HCT116 (cell line): ENCODE data around the gene GPX4. TPM values are rescaled to one million over a fixed set of nuclear protein-coding genes. Genes with fewer than 3 reads are reported as not detected.
A peak's percentile ranks its signal among the peaks of the same experiment; 100 is the strongest.

Source experiments
- ATAC-seq: fragments of 200-7000 bp; cut with Tn5 transposase; 2 replicates; pipeline ENCODE4 v1.9.1; 2020; ENCODE audit warnings: mild to moderate bottlenecking, moderate library complexity
- BruUV-seq: library from RNA; stranded (reverse); fragments of 400-500 nt; replicated peaks from 2 replicates; lab custom pipeline; 2021; lab: Mats Ljungman, UMichigan
- CTCF ChIA-PET: fragments of 300-600 bp; sonication (Branson Sonifier 250); formaldehyde crosslinking; loops from one replicate; lab custom pipeline; 2021; ENCODE audit warnings: antibody characterized with exemption; lab: Charles Lee
- POLR2A ChIA-PET: fragments of 300-600, 350-600 bp; sonication (Branson Sonifier 250); formaldehyde crosslinking; loops from one replicate; lab custom pipeline; 2021; ENCODE audit warnings: antibody characterized with exemption; lab: Charles Lee
- RAD21 ChIA-PET, 2 experiments: fragments of 300-600 bp; sonication (Branson Sonifier 250); formaldehyde crosslinking; loops; one replicate each; lab custom pipeline; 2023; ENCODE audit warnings: low total read pairs in 2 of 2; ENCODE audit not compliant: uncharacterized antibody in 2 of 2, unreplicated experiment in 2 of 2, low non-redundant PET in 1 of 2; lab: Charles Lee
- DNase-seq: peaks from one replicate; pipeline ENCODE4 v3.0.0-alpha.2; 2010; ENCODE audit warnings: low read depth, low spot score
- H2AFZ ChIP-seq: fragments of 200-600 bp; shearing (Covaris generic), sonication (generic); 2 replicates; pipeline ENCODE4 v1.6.1; 2017; ENCODE audit warnings: low read depth, mixed run types, mixed read lengths, antibody characterized with exemption, low read length; ENCODE audit not compliant: poor library complexity, severe bottlenecking
- H3K27ac ChIP-seq: 2 replicates; pipeline ENCODE4 v1.5.1; 2012; ENCODE audit warnings: low read depth, low read length
- H3K27me3 ChIP-seq: fragments of 200-600 bp; sonication (generic); 2 replicates; pipeline ENCODE4 v1.6.1; 2016; ENCODE audit warnings: mixed run types, low read length, mixed read lengths; ENCODE audit not compliant: insufficient read depth
- H3K36me3 ChIP-seq, 2 experiments: fragments of 200-500 bp in 1 of 2; fragments of 200-600 bp in 1 of 2; sonication (Bioruptor generic) in 1 of 2; sonication (generic) in 1 of 2; 2 replicates each; pipeline versions ENCODE4 v1.5.1 to v1.6.1; 2014 to 2016; ENCODE audit warnings: low read length in 2 of 2, inconsistent platforms in 1 of 2, mixed read lengths in 1 of 2, mixed run types in 1 of 2; ENCODE audit not compliant: insufficient read depth in 2 of 2, control insufficient read depth in 1 of 2
- H3K4me1 ChIP-seq, 2 experiments: fragments of 200-600 bp in 1 of 2; sonication (generic) in 1 of 2; 2 replicates each; pipeline versions ENCODE4 v1.5.1 to v1.6.1; 2012 to 2017; ENCODE audit warnings: low read length in 2 of 2, inconsistent platforms in 1 of 2, mild to moderate bottlenecking in 1 of 2, mixed read lengths in 1 of 2, mixed run types in 1 of 2, moderate library complexity in 1 of 2; ENCODE audit not compliant: insufficient read depth in 2 of 2, control insufficient read depth in 1 of 2
- H3K4me2 ChIP-seq: fragments of 200-600 bp; sonication (generic); 2 replicates; pipeline ENCODE4 v1.6.1; 2017; ENCODE audit warnings: mixed run types, low read length, mixed read lengths
- H3K4me3 ChIP-seq, 2 experiments: fragments of 200-600 bp in 1 of 2; sonication (generic) in 1 of 2; replicated peaks in 1 of 2; 2 replicates each; pipeline ENCODE4 v1.5.1; 2011 to 2016; ENCODE audit warnings: low read length in 2 of 2, control low read depth in 1 of 2, low read depth in 1 of 2, mild to moderate bottlenecking in 1 of 2, mixed read lengths in 1 of 2, mixed run types in 1 of 2
- H3K79me2 ChIP-seq: fragments of 200-600 bp; sonication (generic); 2 replicates; pipeline ENCODE4 v1.6.1; 2017; ENCODE audit warnings: mild to moderate bottlenecking, mixed run types, low read length, moderate library complexity, mixed read lengths; ENCODE audit not compliant: insufficient read depth
- H3K9ac ChIP-seq: fragments of 200-600 bp; sonication (generic); 2 replicates; pipeline ENCODE4 v1.6.1; 2016; ENCODE audit warnings: low read length, mixed read lengths
- H3K9me2 ChIP-seq: fragments of 200-600 bp; sonication (generic), shearing (Covaris generic); 2 replicates; pipeline ENCODE4 v1.6.1; 2017; ENCODE audit warnings: mixed run types, mild to moderate bottlenecking, moderate library complexity; ENCODE audit not compliant: insufficient read depth
- H3K9me3 ChIP-seq, 2 experiments: fragments of 200-500 bp in 1 of 2; fragments of 200-600 bp in 1 of 2; sonication (Bioruptor generic) in 1 of 2; sonication (generic) in 1 of 2; 2 replicates each; pipeline ENCODE4 v1.6.1; 2014 to 2017; ENCODE audit warnings: low read length in 2 of 2, mixed read lengths in 2 of 2, inconsistent platforms in 1 of 2, low read depth in 1 of 2, mild to moderate bottlenecking in 1 of 2, mixed run types in 1 of 2, moderate library complexity in 1 of 2; ENCODE audit not compliant: control insufficient read depth in 1 of 2, insufficient read depth in 1 of 2
- H4K20me1 ChIP-seq: fragments of 200-600 bp; sonication (generic), shearing (Covaris generic); 2 replicates; pipeline ENCODE4 v1.6.1; 2017; ENCODE audit warnings: mixed run types, mild to moderate bottlenecking, moderate library complexity; ENCODE audit not compliant: insufficient read depth
- EGR1 ChIP-seq: IDR thresholded peaks from 2 replicates; pipeline ENCODE4 v1.6.1; 2012; ENCODE audit warnings: low read depth
- EZH2 ChIP-seq: fragments of 200-600 bp; sonication (generic); IDR thresholded peaks from 2 replicates; pipeline ENCODE4 v1.6.1; 2017; ENCODE audit warnings: antibody characterized with exemption, mixed run types
- POLR2A ChIP-seq: IDR thresholded peaks from 2 replicates; pipeline ENCODE4 v1.7.0; 2011; ENCODE audit warnings: borderline replicate concordance; ENCODE audit not compliant: insufficient read depth, insufficient read length; ENCODE audit errors: extremely low read depth
- POLR2AphosphoS5 ChIP-seq: IDR thresholded peaks from 2 replicates; pipeline ENCODE4 v1.6.1; 2011; ENCODE audit warnings: mild to moderate bottlenecking, low read depth, low read length, moderate library complexity
- RAD21 ChIP-seq: IDR thresholded peaks from 2 replicates; pipeline ENCODE4 v1.6.1; 2012; ENCODE audit warnings: low read depth, mild to moderate bottlenecking
- SP1 ChIP-seq: IDR thresholded peaks from 2 replicates; pipeline ENCODE4 v1.6.1; 2012; ENCODE audit warnings: low read depth
- ZFX ChIP-seq: fragments of 450-650 bp; IDR thresholded peaks from 2 replicates; pipeline ENCODE4 v1.6.1; 2017
- intact Hi-C: fragments of 100-400 bp; cut with micrococcal nuclease; formaldehyde crosslinking; loops from 2 replicates; pipeline ENCODE4 v1.10.0; 2022
- total RNA-seq: library from RNA; stranded (reverse); gene quantifications from one replicate; pipeline ENCODE4 v1.2.1, GENCODE V29; 2021; ENCODE audit not compliant: unreplicated experiment
- TF ChIP-seq, protein P1 (sequence below), 3 experiments: fragments of 200-600 bp in 1 of 3; sonication (generic) in 1 of 3; IDR thresholded peaks in 2 of 3; conservative IDR thresholded peaks in 1 of 3; 2 replicates each; pipeline ENCODE4 v1.5.1; 2012 to 2017; ENCODE audit warnings: low read depth in 2 of 3, low read length in 2 of 3, antibody characterized with exemption in 1 of 3, borderline replicate concordance in 1 of 3, control low read depth in 1 of 3, mild to moderate bottlenecking in 1 of 3, mixed read lengths in 1 of 3, mixed run types in 1 of 3, moderate library complexity in 1 of 3; ENCODE audit not compliant: insufficient read depth in 1 of 3

GPX4 gene
- total RNA-seq, 1 experiment from 2014 or later, result 481 TPM

DNA sequence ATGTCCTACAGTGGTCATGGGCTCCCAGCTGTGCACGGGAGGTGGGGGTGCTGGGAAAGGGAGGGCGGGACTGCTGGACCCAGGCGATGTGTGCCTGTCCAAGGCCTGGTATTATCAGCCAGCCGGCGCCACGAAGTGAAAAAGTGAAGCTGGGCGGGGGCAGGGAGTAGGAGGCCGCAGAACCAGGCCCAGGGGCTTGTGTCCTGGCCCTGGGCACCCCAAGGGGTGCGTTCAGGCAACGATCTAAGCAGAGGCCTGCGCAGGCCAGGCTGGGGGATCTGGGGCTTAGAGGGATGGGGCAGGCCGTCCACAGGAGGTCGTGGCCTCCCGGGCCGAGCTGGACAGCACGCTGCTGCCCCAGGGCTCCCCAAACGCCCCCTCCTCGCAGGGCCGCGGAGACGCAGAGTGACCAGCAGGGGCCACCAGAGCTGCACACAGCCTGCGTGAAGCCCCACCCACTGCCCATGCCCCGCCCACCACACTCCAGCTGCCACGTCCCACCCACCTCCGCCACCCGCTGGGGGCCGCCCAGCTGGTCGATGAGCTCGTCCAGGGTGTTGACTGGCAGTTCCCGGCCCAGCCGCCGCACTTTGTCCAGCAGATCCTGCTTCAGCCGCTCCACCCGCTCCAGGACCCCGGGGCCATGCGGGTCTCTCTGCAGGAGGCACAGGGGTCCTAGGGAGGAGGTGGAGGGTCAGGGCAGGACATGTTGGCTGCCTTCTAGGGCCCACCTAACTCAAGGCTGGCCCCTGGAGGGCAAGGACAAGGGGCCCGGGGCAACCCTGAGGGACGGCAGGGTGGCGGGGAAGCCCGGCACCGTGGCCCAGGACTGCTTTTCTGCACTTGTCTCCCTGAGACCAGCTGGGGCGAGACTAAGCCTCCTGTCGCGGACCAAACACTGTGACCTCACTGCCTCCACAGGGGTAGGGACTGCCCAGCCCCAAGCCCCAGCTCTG is 9.5 kb downstream of the GPX4 start:
- ChIA-PET RAD21 (interaction anchor here (0.6 to 1.1 kb wide), 10 partner anchors 10 to 125 kb away, joined by 3 to 10 read pairs (median 4); no protein-coding TSS in a partner anchor), POLR2A (interaction anchor here (0.7 to 1.6 kb wide), 7 partner anchors 10 to 156 kb away, joined by 3 to 10 read pairs (median 4); partner anchors contain the start of genes CIRBP and GPX4), CTCF (interaction anchor here (0.6 to 2.3 kb wide), 26 partner anchors 9 to 131 kb away, joined by 3 to 36 read pairs (median 5); partner anchors contain the start of genes ATP5F1D and GPX4)
- Histone ChIP-seq H3K9me2 (no peaks in the 10 kb centered on the region), H4K20me1 (no peaks in the 10 kb centered on the region), H3K9me3 (no peaks in the 10 kb centered on the region), H3K79me2 (no peaks in the 10 kb centered on the region), H3K4me3 (no peak overlapping the region), H3K36me3 (peaks cover 0 to 10% of the 10 kb centered on the region in 2 experiments; a peak in 2 of 4 replicates), H3K4me1 (peaks cover 16 to 25% of the 10 kb centered on the region in 2 experiments), H3K27me3 (no peaks in the 10 kb centered on the region), H3K9ac (peak overlapping the region; percentile 39), H3K4me2 (peak overlapping the region; percentile 66), H3K27ac (peak overlapping the region; percentile 59; the same call in 1 of the 2 replicates), H2AFZ (no peak overlapping the region)
- intact Hi-C loops, result loop anchor here (5.0 kb wide), 1 partner anchor 79 kb away; no protein-coding TSS in a partner anchor
- TF ChIP-seq ZFX (peak; percentile 7; the same call in 1 of the 2 replicates), RAD21 (peak; percentile 92), SP1 (peak; percentile 49), POLR2A (no peak), POLR2AphosphoS5 (peak; percentile 67), EGR1 (peak; percentile 74; the same call in 1 of the 2 replicates), EZH2 (no peak)
- TF ChIP-seq, protein P1, sequence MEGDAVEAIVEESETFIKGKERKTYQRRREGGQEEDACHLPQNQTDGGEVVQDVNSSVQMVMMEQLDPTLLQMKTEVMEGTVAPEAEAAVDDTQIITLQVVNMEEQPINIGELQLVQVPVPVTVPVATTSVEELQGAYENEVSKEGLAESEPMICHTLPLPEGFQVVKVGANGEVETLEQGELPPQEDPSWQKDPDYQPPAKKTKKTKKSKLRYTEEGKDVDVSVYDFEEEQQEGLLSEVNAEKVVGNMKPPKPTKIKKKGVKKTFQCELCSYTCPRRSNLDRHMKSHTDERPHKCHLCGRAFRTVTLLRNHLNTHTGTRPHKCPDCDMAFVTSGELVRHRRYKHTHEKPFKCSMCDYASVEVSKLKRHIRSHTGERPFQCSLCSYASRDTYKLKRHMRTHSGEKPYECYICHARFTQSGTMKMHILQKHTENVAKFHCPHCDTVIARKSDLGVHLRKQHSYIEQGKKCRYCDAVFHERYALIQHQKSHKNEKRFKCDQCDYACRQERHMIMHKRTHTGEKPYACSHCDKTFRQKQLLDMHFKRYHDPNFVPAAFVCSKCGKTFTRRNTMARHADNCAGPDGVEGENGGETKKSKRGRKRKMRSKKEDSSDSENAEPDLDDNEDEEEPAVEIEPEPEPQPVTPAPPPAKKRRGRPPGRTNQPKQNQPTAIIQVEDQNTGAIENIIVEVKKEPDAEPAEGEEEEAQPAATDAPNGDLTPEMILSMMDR (IDR thresholded peaks at IDR 0.05 in 2 of 3, conservative IDR thresholded peaks at IDR 0.05 in 1 of 3; ENCODE audit: borderline replicate concordance in 1 of 3, insufficient read depth in 1 of 3, low read depth in 2 of 3, low read length in 2 of 3), result peak; percentile 70 to 86 (median 76)
- DNase-seq (peak; percentile 80), ATAC-seq (peak; percentile 77)
- BruUV-seq, result no TSS peak
